ENCODE data around the gene POLD2. TPM values are rescaled to one million over a fixed set of nuclear protein-coding genes. Genes with fewer than 3 reads are reported as not detected.

POLD2 gene
- total RNA-seq, 3 donors from 2014 or later = 38.9 to 49.8 (median 39.7) TPM

- no peak for DNase-seq (ENCODE audit: low spot score in 2 of 2)
- no peak for TF ChIP-seq POLR2AphosphoS5 (IDR thresholded peaks at IDR 0.05)
- no peak for TF ChIP-seq POLR2A (IDR thresholded peaks at IDR 0.05)
- no peak for TF ChIP-seq CTCF (IDR thresholded peaks at IDR 0.05)
- intact Hi-C loops (cut with DNase I; ENCODE audit: low total_unique reads) = no loop called here
- H3K4me3 ChIP-seq = no peak overlapping the region
- H3K27me3 ChIP-seq = no peaks in the 10 kb centered on the region
- no peaks in the 10 kb centered on the region for H3K4me1 ChIP-seq
- no peaks in the 10 kb centered on the region for H3K9me3 ChIP-seq
- no peak overlapping the region for H3K27ac ChIP-seq
- no peaks in the 10 kb centered on the region for H3K36me3 ChIP-seq
Measured at GRCh38 chr7:44116789-44117666, 6.3 kb downstream of the POLD2 start.

GRCh38 chr7:44116087-44116788 lies 7.1 kb downstream of the POLD2 start:
- no peaks in the 10 kb centered on the region for H3K9me3 ChIP-seq
- no peaks in the 10 kb centered on the region for H3K4me1 ChIP-seq
- no peaks in the 10 kb centered on the region for H3K36me3 ChIP-seq
- H3K27me3 ChIP-seq = no peaks in the 10 kb centered on the region
- H3K4me3 ChIP-seq = no peak overlapping the region
- no peak for DNase-seq (ENCODE audit: low spot score in 2 of 2)
- TF ChIP-seq CTCF (IDR thresholded peaks at IDR 0.05) = no peak
- no peak for TF ChIP-seq POLR2AphosphoS5 (IDR thresholded peaks at IDR 0.05)
- TF ChIP-seq POLR2A (IDR thresholded peaks at IDR 0.05) = no peak
- intact Hi-C loops (cut with DNase I; ENCODE audit: low total_unique reads) = no loop called here
- H3K27ac ChIP-seq = no peak overlapping the region

DNA sequence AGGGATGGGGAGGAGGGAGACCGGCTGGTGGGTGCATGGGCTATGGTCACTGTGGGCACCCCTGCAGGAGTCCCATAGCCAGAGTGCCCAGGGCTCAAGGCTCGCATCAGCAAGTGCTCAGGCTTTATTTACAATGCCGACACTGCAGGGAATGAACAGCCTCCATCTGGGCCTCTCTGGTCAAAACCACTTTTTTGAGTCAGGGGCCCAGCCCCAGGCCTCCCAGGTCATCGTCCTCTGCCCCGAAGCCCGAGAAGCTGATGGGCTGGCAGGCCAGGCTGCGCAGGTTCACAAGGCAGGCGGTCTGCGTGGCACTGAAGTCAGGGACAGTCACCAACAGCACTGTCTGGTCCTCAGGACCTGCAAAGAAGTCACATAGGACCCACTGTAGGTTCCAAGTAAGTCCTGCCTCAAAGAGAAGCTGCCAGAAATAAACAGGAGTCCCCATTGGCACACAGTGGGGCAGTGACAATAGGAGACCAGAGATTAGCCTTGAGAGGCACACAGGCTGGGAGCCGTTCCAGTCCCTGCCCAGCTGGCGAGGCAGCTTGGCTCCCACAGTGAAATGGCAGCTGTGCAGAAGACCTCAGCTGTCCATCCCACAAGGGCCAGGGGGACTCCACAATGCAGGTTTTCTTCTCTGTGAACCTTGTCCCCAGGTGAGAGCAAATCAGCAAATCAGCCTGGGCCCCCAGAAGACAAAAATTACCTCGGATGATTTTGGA lies 8.6 kb downstream of the POLD2 start:
- H3K4me3 ChIP-seq = no peak overlapping the region
- intact Hi-C loops (cut with DNase I; ENCODE audit: low total_unique reads) = no loop called here
- no peak for DNase-seq (ENCODE audit: low spot score in 2 of 2)
- TF ChIP-seq CTCF (IDR thresholded peaks at IDR 0.05) (no peak), POLR2A (IDR thresholded peaks at IDR 0.05) (no peak), POLR2AphosphoS5 (IDR thresholded peaks at IDR 0.05) (no peak)
- no peaks in the 10 kb centered on the region for H3K36me3 ChIP-seq
- no peaks in the 10 kb centered on the region for H3K27me3 ChIP-seq
- no peak overlapping the region for H3K27ac ChIP-seq
- H3K9me3 ChIP-seq = no peaks in the 10 kb centered on the region
- H3K4me1 ChIP-seq = no peaks in the 10 kb centered on the region

- no peaks in the 10 kb centered on the region for H3K36me3 ChIP-seq
Measured at GRCh38 chr7:44113764-44114354, 9.5 kb downstream of the POLD2 start.

More at GRCh38 chr7:44113764-44114354, 9.5 kb downstream of the POLD2 start:
- H3K4me1 ChIP-seq = no peaks in the 10 kb centered on the region
- no peaks in the 10 kb centered on the region for H3K27me3 ChIP-seq
- H3K4me3 ChIP-seq = no peak overlapping the region
- no peaks in the 10 kb centered on the region for H3K9me3 ChIP-seq
- no peak for DNase-seq (ENCODE audit: low spot score in 2 of 2)
- no peak for TF ChIP-seq POLR2AphosphoS5 (IDR thresholded peaks at IDR 0.05)
- no peak for TF ChIP-seq CTCF (IDR thresholded peaks at IDR 0.05)
- no peak overlapping the region for H3K27ac ChIP-seq
- intact Hi-C loops (cut with DNase I; ENCODE audit: low total_unique reads) = no loop called here

Measured in breast epithelium (tissue), 4 donors.